ENCODE results near the gene FRAT1. TPM values are rescaled to one million over a fixed set of nuclear protein-coding genes. Genes with fewer than 3 reads are reported as not detected.

Gene FRAT1
- total and polyA plus RNA-seq, 10 donors = 6.0 to 27.2 (median 15.0) TPM

DNA sequence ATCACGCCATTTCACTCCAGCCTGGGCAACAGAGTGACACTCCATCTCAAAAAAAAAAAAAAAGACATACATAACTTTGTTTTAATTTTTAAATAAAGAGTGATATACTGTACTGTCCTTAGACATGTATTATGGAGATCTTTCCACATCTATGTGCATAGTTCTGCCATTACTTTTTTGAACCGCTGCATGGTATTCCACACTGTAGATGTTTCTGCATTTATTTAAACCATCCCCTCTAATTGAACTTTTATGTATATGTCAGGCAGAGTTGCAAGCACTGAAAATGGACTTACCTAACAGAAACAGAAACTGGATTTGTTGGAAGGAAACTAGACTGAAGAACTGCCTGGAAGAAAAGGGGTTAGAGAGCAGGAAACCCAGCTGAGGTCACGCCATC is 18.1 kb upstream of the FRAT1 start:
- intact Hi-C loops (cut with DNase I; ENCODE audit: low total_unique reads) = no loop called here
- DNase-seq = no peak
- Histone ChIP-seq H3K27me3 (replicated peaks in 1 of 7) (no peaks in the 10 kb centered on the region), H3K4me3 (no peak overlapping the region), H3K36me3 (no peaks in the 10 kb centered on the region), H3K4me1 (no peaks in the 10 kb centered on the region), H3K27ac (no peak overlapping the region), H3K9me3 (no peaks in the 10 kb centered on the region)
- 82 to 88% (median 86%) methylated on average over 3 of the region's 3 CpGs for WGBS, 5 donors
- TF ChIP-seq POLR2A (IDR thresholded peaks at IDR 0.05) (no peak), POLR2AphosphoS5 (IDR thresholded peaks at IDR 0.05) (no peak)
- TF ChIP-seq, protein P1, sequence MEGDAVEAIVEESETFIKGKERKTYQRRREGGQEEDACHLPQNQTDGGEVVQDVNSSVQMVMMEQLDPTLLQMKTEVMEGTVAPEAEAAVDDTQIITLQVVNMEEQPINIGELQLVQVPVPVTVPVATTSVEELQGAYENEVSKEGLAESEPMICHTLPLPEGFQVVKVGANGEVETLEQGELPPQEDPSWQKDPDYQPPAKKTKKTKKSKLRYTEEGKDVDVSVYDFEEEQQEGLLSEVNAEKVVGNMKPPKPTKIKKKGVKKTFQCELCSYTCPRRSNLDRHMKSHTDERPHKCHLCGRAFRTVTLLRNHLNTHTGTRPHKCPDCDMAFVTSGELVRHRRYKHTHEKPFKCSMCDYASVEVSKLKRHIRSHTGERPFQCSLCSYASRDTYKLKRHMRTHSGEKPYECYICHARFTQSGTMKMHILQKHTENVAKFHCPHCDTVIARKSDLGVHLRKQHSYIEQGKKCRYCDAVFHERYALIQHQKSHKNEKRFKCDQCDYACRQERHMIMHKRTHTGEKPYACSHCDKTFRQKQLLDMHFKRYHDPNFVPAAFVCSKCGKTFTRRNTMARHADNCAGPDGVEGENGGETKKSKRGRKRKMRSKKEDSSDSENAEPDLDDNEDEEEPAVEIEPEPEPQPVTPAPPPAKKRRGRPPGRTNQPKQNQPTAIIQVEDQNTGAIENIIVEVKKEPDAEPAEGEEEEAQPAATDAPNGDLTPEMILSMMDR (IDR thresholded peaks at IDR 0.05 in 8 of 11, conservative IDR thresholded peaks at IDR 0.05 in 3 of 11) = no peak

DNA sequence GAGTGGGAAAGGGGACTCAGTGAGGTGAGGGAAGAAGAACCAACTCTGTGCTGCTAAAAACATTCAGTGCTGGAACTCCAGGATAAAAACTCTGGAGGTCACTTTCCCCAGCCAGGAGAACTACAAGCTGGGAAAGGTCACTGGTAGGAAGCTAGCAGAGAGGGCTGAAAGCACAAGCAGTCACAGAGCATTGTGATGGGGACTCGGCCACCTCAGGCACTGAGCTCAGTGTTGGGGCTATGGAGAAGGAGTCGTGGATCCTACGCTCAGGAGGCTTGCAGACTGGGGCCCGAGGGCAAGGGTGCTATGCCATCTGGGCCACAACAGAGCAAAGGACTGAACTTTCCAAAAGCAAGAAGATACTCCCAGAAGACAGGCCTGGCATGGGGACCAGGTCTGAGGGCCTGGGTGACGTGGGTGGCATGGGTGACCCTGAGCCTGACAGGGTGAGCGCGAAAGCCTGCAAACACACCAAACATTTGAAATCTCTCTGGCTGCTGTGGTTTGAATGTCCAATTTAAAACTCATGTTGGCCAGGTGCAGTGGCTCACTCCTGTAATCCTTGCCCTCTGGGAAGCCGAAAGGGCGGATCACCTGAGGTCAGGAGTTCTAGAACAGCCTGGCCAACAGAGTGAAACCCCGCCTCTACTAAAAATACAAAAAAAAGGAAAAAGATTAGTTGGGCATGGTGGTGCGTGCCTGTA is 16.8 kb upstream of the FRAT1 start:
- 89 to 95% (median 94%) methylated on average over 11 of the region's 11 CpGs for WGBS, 5 donors
- Histone ChIP-seq H3K4me1 (no peaks in the 10 kb centered on the region), H3K4me3 (no peak overlapping the region), H3K27me3 (replicated peaks in 1 of 7) (no peaks in the 10 kb centered on the region), H3K36me3 (no peaks in the 10 kb centered on the region), H3K27ac (no peak overlapping the region), H3K9me3 (no peaks in the 10 kb centered on the region)
- TF ChIP-seq POLR2A (IDR thresholded peaks at IDR 0.05) (no peak), POLR2AphosphoS5 (IDR thresholded peaks at IDR 0.05) (no peak)
- TF ChIP-seq, protein P1 (IDR thresholded peaks at IDR 0.05 in 8 of 11, conservative IDR thresholded peaks at IDR 0.05 in 3 of 11) = no peak
- DNase-seq = no peak
- intact Hi-C loops (cut with DNase I; ENCODE audit: low total_unique reads) = no loop called here

DNA sequence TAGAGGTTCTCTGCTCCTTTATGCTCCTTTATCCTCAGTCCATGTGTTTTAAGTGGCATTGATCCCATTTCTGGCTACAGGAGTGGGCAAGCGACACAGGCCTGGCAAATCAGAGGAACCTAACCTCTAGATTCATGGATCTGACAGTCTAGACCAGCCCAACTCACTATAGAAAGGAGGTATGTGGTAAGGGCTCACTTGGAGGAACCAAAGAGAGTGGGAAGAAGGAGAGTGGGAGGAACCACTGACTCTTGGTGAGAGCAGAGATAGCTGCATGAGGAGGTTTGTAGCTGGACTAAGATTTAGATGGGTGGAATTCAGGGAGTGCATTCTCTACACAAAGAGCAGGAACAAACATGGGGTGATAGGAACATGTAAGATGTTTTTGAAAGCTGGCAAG is 11.6 kb upstream of the FRAT1 start:
- TF ChIP-seq, protein P1 (IDR thresholded peaks at IDR 0.05 in 8 of 11, conservative IDR thresholded peaks at IDR 0.05 in 3 of 11) = no peak
- TF ChIP-seq POLR2A (IDR thresholded peaks at IDR 0.05) = no peak
- TF ChIP-seq POLR2AphosphoS5 (IDR thresholded peaks at IDR 0.05) = no peak
- H3K36me3 ChIP-seq = no peaks in the 10 kb centered on the region
- intact Hi-C loops (cut with DNase I; ENCODE audit: low total_unique reads) = no loop called here

DNA sequence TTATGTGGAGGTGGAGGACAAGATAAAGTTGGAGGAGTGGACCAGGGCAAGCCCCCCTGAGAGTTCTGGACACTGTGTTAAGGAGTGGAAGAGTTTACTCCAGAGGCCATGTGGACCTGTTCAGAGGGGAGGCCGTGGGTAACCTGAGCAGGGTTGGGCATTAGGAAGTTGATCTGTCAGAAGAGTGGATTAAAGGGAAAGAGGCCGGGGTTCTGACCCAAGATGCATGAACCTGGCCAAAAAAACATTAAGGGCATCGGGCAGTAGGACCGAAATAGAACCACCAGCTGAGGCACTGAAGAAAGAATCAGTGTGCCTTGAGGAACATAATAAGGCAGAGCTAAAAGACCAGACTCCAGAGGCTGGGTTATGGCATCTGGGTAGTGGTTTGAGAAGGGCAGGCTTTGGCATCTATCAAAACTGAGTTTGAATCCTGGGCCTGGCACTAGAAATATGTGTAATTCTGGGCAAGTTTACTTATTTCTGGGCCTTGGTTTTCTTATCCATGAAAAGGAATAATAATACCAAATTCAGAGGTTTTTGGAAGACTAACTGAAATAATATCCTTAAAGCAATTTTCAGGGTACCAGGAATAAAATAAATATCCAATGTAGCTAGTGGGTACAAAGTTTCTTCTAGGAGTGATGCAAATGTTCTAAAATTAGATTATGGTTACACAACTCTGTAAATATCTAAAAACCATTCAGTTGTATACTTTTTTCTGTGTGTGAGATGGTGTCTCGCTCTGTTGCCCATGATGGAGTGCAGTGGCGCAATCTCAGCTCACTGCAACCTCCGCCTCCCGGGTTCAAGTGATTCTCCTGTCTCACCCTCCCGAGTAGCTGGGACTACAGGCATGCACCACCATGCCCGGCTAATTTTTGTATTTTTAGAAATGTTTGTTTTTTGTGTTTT is 10.9 kb upstream of the FRAT1 start:
- no peak for DNase-seq
- H3K9me3 ChIP-seq = no peaks in the 10 kb centered on the region
- intact Hi-C loops (cut with DNase I; ENCODE audit: low total_unique reads) = no loop called here

More for the DNA sequence above, 11.6 kb upstream of the FRAT1 start:
- Histone ChIP-seq H3K27ac (no peak overlapping the region), H3K4me3 (no peak overlapping the region), H3K4me1 (no peaks in the 10 kb centered on the region), H3K27me3 (replicated peaks in 1 of 7) (no peaks in the 10 kb centered on the region), H3K9me3 (no peaks in the 10 kb centered on the region)
- 32 to 92% (median 48%) methylated on average over 1 of the region's 1 CpG for WGBS, 5 donors
- no peak for DNase-seq

More for the DNA sequence above, 10.9 kb upstream of the FRAT1 start:
- 74 to 85% (median 74%) methylated on average over 10 of the region's 10 CpGs for WGBS, 5 donors
- Histone ChIP-seq H3K4me1 (no peaks in the 10 kb centered on the region), H3K36me3 (no peaks in the 10 kb centered on the region), H3K4me3 (no peak overlapping the region), H3K27me3 (replicated peaks in 1 of 7) (no peaks in the 10 kb centered on the region), H3K27ac (no peak overlapping the region)
- TF ChIP-seq POLR2AphosphoS5 (IDR thresholded peaks at IDR 0.05) (no peak), POLR2A (IDR thresholded peaks at IDR 0.05) (no peak)
- TF ChIP-seq, protein P1 (IDR thresholded peaks at IDR 0.05 in 8 of 11, conservative IDR thresholded peaks at IDR 0.05 in 3 of 11) = no peak

All from spleen (tissue), 11 donors.